Measurements from ENCODE around the gene ZNF684.
"Not testable (repeated sequence)": the region's sequence is repeated elsewhere in the genome, so short reads cannot be mapped to it uniquely, and the experiment has no call there.

Gene ZNF684

DNA sequence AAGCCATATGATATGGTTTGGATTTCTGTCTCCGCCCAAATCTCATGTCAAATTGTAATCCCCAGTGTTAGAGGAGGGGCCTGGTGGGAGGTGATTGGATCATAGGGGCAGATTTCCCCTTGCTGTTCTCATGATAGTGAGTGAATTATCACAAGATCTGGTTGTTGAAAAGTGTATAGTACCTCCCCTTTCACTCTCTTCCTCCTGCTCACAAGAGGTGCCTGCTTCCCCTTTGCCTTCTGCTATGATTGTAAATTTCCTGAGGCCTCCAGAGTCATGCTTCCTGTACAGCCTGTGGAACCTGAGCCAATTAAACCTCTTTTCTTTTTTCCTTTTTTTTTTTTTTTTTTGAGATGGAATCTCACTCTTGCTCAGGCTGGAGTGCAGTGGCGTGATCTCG is 43.4 kb downstream of the ZNF684 start:
- not testable (repeated sequence) for DNase-seq (ENCODE audit: low read depth in 2 of 2)

DNA sequence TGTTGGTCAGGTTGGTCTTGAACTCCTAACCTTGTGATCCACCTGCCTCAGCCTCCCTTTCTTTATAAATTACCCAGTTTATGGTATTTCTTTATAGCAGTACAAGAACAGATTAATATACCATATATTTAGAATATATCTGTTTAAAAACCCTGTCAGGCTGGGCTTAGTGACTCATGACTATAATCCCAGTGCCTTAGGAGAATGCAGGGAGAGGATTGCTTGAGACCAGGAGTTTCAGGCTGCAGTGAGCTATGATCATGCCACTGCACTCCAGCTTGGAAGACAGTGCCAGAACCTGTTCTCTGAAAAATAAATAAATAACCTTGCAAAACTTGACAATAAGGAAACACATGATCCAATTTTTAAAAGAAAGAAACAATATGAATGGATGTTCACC is 43.9 kb downstream of the ZNF684 start:
- DNase-seq (ENCODE audit: low read depth in 2 of 2), result no peak

DNA sequence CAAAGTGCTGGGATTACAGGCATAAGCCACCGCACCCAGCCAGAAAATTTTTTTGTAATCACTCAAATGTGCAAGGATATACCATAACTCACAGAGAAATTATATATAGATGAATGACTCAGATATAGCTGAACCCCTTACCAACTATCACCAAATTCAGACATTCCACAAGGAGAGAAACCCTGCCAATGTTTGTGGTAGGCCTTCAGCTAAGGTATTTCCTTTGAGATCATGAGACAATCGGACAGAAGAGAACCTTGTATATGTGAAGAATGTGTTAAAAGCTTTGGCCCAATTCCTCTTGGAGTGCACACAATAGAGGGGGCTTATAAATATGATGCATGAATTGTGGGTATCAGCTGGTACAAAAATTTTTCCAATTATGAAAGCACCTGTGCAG is 50.7 kb downstream of the ZNF684 start:
- no peak for DNase-seq (ENCODE audit: low read depth in 2 of 2)

- DNase-seq (ENCODE audit: low read depth in 2 of 2), result no peak
Measured at GRCh38 chr1:40583980-40584379, 52.5 kb downstream of the ZNF684 start.

DNA sequence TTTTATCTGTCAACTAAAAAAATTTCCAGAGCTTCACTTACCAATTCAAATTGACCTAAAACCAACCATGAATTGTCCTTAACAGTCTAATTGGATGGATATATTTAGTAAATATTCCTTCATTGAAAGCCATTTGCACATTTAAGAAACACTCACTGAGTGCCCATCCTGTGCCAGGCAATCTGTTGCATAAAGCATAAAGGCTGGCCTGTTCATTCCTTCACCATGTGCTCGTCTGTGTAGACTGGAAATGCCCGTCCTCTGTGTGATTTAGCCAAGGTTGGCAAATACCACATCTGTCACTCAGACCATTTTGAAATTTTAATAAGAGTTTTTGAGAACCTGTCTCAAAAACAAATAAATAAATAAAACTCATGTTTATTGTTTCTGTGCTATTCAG is 57.1 kb downstream of the ZNF684 start:
- DNase-seq (ENCODE audit: low read depth in 2 of 2), result no peak

DNA sequence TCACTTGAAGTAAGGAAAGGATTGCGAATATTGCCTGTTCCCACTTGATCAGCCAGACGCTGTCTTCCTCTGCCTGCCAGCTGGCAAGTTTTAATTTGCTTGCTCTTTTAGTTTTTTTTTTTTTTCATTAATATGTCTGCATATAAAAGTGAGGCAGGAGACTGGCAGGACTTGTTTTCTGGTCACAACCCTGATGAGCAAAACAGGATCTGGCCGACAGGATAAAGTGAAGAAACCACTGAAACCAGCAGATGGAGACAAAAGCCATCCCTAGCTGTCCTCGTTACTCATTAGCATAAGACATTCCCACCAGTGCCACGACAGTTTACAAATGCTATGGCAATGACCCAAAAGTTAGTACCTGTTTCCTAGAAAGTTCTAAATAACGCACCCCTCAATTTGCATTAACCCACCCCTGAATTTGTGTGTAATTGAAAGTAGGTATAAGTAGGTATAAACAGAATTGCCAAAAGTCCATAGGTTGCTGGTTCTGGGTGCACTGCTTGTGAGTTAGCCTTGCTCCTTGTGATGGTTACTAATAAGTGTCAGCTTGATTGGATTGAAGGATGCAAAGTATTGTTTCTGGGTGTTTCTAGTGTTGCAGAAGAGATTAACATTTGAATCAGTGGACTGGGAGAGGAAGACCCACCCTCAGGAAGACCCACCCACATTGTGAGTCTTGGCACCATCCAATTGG is 60.8 kb downstream of the ZNF684 start:
- DNase-seq (ENCODE audit: low read depth in 2 of 2), result no peak

GRCh38 chr1:40593449-40594186 is 62.2 kb downstream of the ZNF684 start:
- no peak for DNase-seq (ENCODE audit: low read depth in 2 of 2)

GRCh38 chr1:40594187-40594531 is 62.7 kb downstream of the ZNF684 start:
- DNase-seq (ENCODE audit: low read depth in 2 of 2), result no peak

- DNase-seq (ENCODE audit: low read depth in 2 of 2), result no peak
Measured at GRCh38 chr1:40595623-40596022, 64.2 kb downstream of the ZNF684 start.

Data from stimulated activated CD4-positive, alpha-beta T cell treated with anti-CD3 and anti-CD28 coated beads, Interleukin-4, amount 100 ng/mL, for 48 hours (primary cell).